PC-9 (cell line): Measurements from ENCODE around the gene SDK1.

Source experiments
- CTCF ChIP-seq: fragments of 200-600 bp; sonication (generic); conservative IDR thresholded peaks from 2 replicates; pipeline ENCODE4 v1.6.1; 2017; ENCODE audit warnings: mixed run types, antibody characterized with exemption, mild to moderate bottlenecking, moderate library complexity
- EZH2 ChIP-seq: fragments of 200-600 bp; sonication (generic); IDR thresholded peaks from 2 replicates; pipeline ENCODE4 v1.8.0; 2017; ENCODE audit warnings: antibody characterized with exemption, low read depth

DNA sequence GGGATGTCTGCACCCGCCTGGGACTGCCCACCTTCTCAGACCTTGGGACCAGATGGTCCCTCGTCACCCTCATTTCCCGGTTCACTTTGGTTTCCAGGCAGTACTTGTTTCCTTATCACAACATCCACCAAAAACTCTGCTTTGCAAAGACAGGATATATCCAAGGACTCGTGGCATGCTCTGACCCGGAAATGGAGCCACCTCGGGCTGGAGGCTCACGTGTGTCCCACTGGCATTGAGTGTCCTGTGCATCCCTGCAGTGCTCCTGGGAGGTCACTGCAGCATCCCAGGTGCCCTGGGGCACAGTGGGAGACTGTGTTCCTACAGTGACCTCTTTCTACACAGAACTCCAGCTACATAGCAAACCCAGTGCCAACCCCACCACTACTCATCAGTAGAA is 769.2 kb downstream of the SDK1 start:
- TF ChIP-seq CTCF (no peak), EZH2 (no peak)
